ENCODE measurements around the gene ZEB2.

The ZEB2 gene

GRCh38 chr2:144501627-144502026 lies 18.3 kb downstream of the ZEB2 start:
- Histone ChIP-seq H3K9me3 (ENCODE audit: severe bottlenecking) (no peaks in the 10 kb centered on the region), H3K4me3 (ENCODE audit: low read depth, low read length) (no peak overlapping the region), H3K36me3 (no peaks in the 10 kb centered on the region), H3K27me3 (ENCODE audit: insufficient read depth, low read depth, severe bottlenecking) (no peaks in the 10 kb centered on the region), H3K27ac (no peak overlapping the region)
- DNase-seq, result no peak
- TF ChIP-seq CTCF (IDR thresholded peaks at IDR 0.05; ENCODE audit: low read depth, low read length), result no peak

- DNase-seq, result no peak
- Histone ChIP-seq H3K27me3 (ENCODE audit: insufficient read depth, low read depth, severe bottlenecking) (no peaks in the 10 kb centered on the region), H3K4me3 (ENCODE audit: low read depth, low read length) (no peak overlapping the region), H3K27ac (no peak overlapping the region), H3K9me3 (ENCODE audit: severe bottlenecking) (no peaks in the 10 kb centered on the region), H3K36me3 (no peaks in the 10 kb centered on the region)
- TF ChIP-seq CTCF (IDR thresholded peaks at IDR 0.05; ENCODE audit: low read depth, low read length), result no peak
Measured at GRCh38 chr2:144501118-144501517, 18.8 kb downstream of the ZEB2 start.

- Histone ChIP-seq H3K27me3 (ENCODE audit: insufficient read depth, low read depth, severe bottlenecking) (no peaks in the 10 kb centered on the region), H3K36me3 (no peaks in the 10 kb centered on the region), H3K4me3 (ENCODE audit: low read depth, low read length) (no peak overlapping the region), H3K27ac (no peak overlapping the region), H3K9me3 (ENCODE audit: severe bottlenecking) (no peaks in the 10 kb centered on the region)
- no peak for DNase-seq
- TF ChIP-seq CTCF (IDR thresholded peaks at IDR 0.05; ENCODE audit: low read depth, low read length), result no peak
Measured at GRCh38 chr2:144500563-144500962, 19.4 kb downstream of the ZEB2 start.

- no peak for TF ChIP-seq CTCF (IDR thresholded peaks at IDR 0.05; ENCODE audit: low read depth, low read length)
- H3K27ac ChIP-seq, result no peak overlapping the region
- no peaks in the 10 kb centered on the region for H3K27me3 ChIP-seq (ENCODE audit: insufficient read depth, low read depth, severe bottlenecking)
- H3K4me3 ChIP-seq (ENCODE audit: low read depth, low read length), result no peak overlapping the region
- no peak for DNase-seq
- H3K9me3 ChIP-seq (ENCODE audit: severe bottlenecking), result no peaks in the 10 kb centered on the region
- no peaks in the 10 kb centered on the region for H3K36me3 ChIP-seq
Measured at GRCh38 chr2:144498277-144498676, 21.6 kb downstream of the ZEB2 start.

GRCh38 chr2:144496977-144497598 lies 22.8 kb downstream of the ZEB2 start:
- Histone ChIP-seq H3K36me3 (no peaks in the 10 kb centered on the region), H3K9me3 (ENCODE audit: severe bottlenecking) (no peaks in the 10 kb centered on the region), H3K4me3 (ENCODE audit: low read depth, low read length) (no peak overlapping the region), H3K27ac (no peak overlapping the region), H3K27me3 (ENCODE audit: insufficient read depth, low read depth, severe bottlenecking) (no peaks in the 10 kb centered on the region)
- DNase-seq, result no peak
- TF ChIP-seq CTCF (IDR thresholded peaks at IDR 0.05; ENCODE audit: low read depth, low read length), result no peak

Data from WERI-Rb-1 (cell line).